HepG2 (cell line): ENCODE measurements around the gene STK32B. TPM values are rescaled to one million over a fixed set of nuclear protein-coding genes. Genes with fewer than 3 reads are reported as not detected.

Experiments used
- ATAC-seq: fragments of 200-7000 bp; cut with Tn5 transposase; 3 replicates; pipeline ENCODE4 v1.9.1; 2020; ENCODE audit warnings: mild to moderate bottlenecking, moderate library complexity
- BruUV-seq: library from RNA; stranded (reverse); fragments of 400-500 nt; replicated peaks from 2 replicates; lab custom pipeline; 2021; lab: Mats Ljungman, UMichigan
- CTCF ChIA-PET: fragments of 300-600 bp; formaldehyde crosslinking; extraction: SDS; loops from one replicate; lab custom pipeline; 2021; ENCODE audit warnings: low total read pairs, inconsistent platforms, low intra/inter-chr PET ratio; lab: Yijun Ruan, JAX
- POLR2A ChIA-PET: fragments of 350-600 bp; sonication (Branson Sonifier 250); formaldehyde crosslinking; loops from one replicate; lab custom pipeline; 2020; ENCODE audit warnings: antibody characterized with exemption, inconsistent platforms; lab: Yijun Ruan, JAX
- DNase-seq: peaks from one replicate; pipeline ENCODE4 v3.0.0-alpha.2; 2015; ENCODE audit warnings: low spot score
- FAIRE-seq: peaks from 3 replicates; lab custom pipeline; 2011; peaks lifted over from hg19 to GRCh38; lab: Jason Lieb, UNC
- H2AFZ ChIP-seq: one replicate; pipeline ENCODE4 v1.6.1; 2011; ENCODE audit warnings: low read length, inconsistent platforms
- H3K27ac ChIP-seq: fragments of 300-600 bp; 3 replicates; pipeline ENCODE4 v1.8.0; 2011; ENCODE audit warnings: mixed run types, mild to moderate bottlenecking, mixed read lengths, low read length, inconsistent platforms; ENCODE audit not compliant: insufficient read depth; ENCODE audit errors: extremely low read length
- H3K27me3 ChIP-seq, 2 experiments: fragments of 200-600 bp in 1 of 2; 2 replicates in 1 of 2; 3 replicates in 1 of 2; pipeline versions ENCODE4 v1.6.0 to v1.8.0; 2011; ENCODE audit warnings: low read length in 2 of 2, mild to moderate bottlenecking in 2 of 2, moderate library complexity in 2 of 2, inconsistent platforms in 1 of 2; ENCODE audit not compliant: insufficient read depth in 2 of 2, control insufficient read depth in 1 of 2
- H3K36me3 ChIP-seq, 2 experiments: fragments of 200-600 bp in 1 of 2; replicated peaks in 1 of 2; 2 replicates in 1 of 2; 3 replicates in 1 of 2; pipeline versions ENCODE4 v1.5.1 to v1.8.0; 2011; ENCODE audit warnings: low read length in 2 of 2, inconsistent platforms in 1 of 2; ENCODE audit not compliant: insufficient read depth in 2 of 2, control insufficient read depth in 1 of 2
- H3K4me1 ChIP-seq: 2 replicates; pipeline ENCODE4 v1.5.1; 2012; ENCODE audit warnings: low read length, inconsistent platforms; ENCODE audit not compliant: insufficient read depth
- H3K4me2 ChIP-seq: 2 replicates; pipeline ENCODE4 v1.6.0; 2011; ENCODE audit warnings: low read depth, low read length, inconsistent platforms
- H3K4me3 ChIP-seq, 3 experiments: fragments of 200-600 bp in 1 of 3; sonication (generic), shearing (Covaris generic) in 1 of 3; replicated peaks in 1 of 3; 2 replicates each; pipeline ENCODE4 v1.5.1; 2011 to 2016; ENCODE audit warnings: low read length in 3 of 3, inconsistent platforms in 2 of 3, low read depth in 2 of 3, mild to moderate bottlenecking in 2 of 3, control low read depth in 1 of 3, mixed read lengths in 1 of 3; ENCODE audit not compliant: insufficient read depth in 1 of 3
- H3K79me2 ChIP-seq: one replicate; pipeline ENCODE4 v1.6.1; 2011; ENCODE audit warnings: low read length, inconsistent platforms; ENCODE audit not compliant: insufficient read depth
- H3K9ac ChIP-seq: 2 replicates; pipeline ENCODE4 v1.6.0; 2011; ENCODE audit warnings: mild to moderate bottlenecking, low read depth, low read length, inconsistent platforms; ENCODE audit not compliant: insufficient read depth
- H3K9me3 ChIP-seq: 2 replicates; pipeline ENCODE4 v1.5.1; 2012; ENCODE audit warnings: mild to moderate bottlenecking, low read length
- H4K20me1 ChIP-seq: 2 replicates; pipeline ENCODE4 v1.6.0; 2011; ENCODE audit warnings: inconsistent platforms, mild to moderate bottlenecking, low read length, moderate library complexity; ENCODE audit not compliant: insufficient read depth
- ATF1 ChIP-seq: IDR thresholded peaks from 2 replicates; pipeline ENCODE4 v1.6.1; 2016; ENCODE audit warnings: mild to moderate bottlenecking, control low read depth
- ATF7 ChIP-seq, 2 experiments: fragments of 450-650 bp in 1 of 2; sonication (generic) in 1 of 2; formaldehyde crosslinking in 1 of 2; IDR thresholded peaks; 2 replicates each; pipeline versions ENCODE4 v1.4.0 to v1.6.1; 2016 to 2020; ENCODE audit warnings: antibody characterized with exemption in 1 of 2, mild to moderate bottlenecking in 1 of 2, missing genetic modification reagents in 1 of 2
- CBFB ChIP-seq: sonication (generic); formaldehyde crosslinking; IDR thresholded peaks from 2 replicates; pipeline ENCODE4 v1.4.0; 2020; ENCODE audit warnings: missing genetic modification reagents
- CENPBD1 ChIP-seq: sonication (generic); formaldehyde crosslinking; IDR thresholded peaks from 2 replicates; pipeline ENCODE4 v1.8.0; 2022; ENCODE audit warnings: missing genetic modification reagents, low read depth, mild to moderate bottlenecking, borderline replicate concordance
- HOXA3 ChIP-seq: sonication (generic); formaldehyde crosslinking; IDR thresholded peaks from 2 replicates; pipeline ENCODE4 v1.5.0; 2020; ENCODE audit warnings: missing genetic modification reagents
- KLF13 ChIP-seq: sonication (generic); formaldehyde crosslinking; IDR thresholded peaks from 2 replicates; pipeline ENCODE4 v1.4.0; 2020; ENCODE audit warnings: mild to moderate bottlenecking, missing genetic modification reagents
- NR0B2 ChIP-seq: sonication (generic); formaldehyde crosslinking; IDR thresholded peaks from 2 replicates; pipeline ENCODE4 v1.4.0; 2020; ENCODE audit warnings: mild to moderate bottlenecking, missing genetic modification reagents
- NRL ChIP-seq: sonication (generic); formaldehyde crosslinking; IDR thresholded peaks from 2 replicates; pipeline ENCODE4 v1.5.0; 2020; ENCODE audit warnings: missing genetic modification reagents, mild to moderate bottlenecking, moderate library complexity, borderline replicate concordance
- ONECUT2 ChIP-seq: sonication (generic); formaldehyde crosslinking; IDR thresholded peaks from 2 replicates; pipeline ENCODE4 v1.4.0; 2020; ENCODE audit warnings: missing genetic modification reagents
- SPEN ChIP-seq: sonication (generic); formaldehyde crosslinking; IDR thresholded peaks from 2 replicates; pipeline ENCODE4 v1.5.1; 2020; ENCODE audit warnings: low read depth, mild to moderate bottlenecking, missing genetic modification reagents
- TMF1 ChIP-seq: sonication (generic); formaldehyde crosslinking; IDR thresholded peaks from 2 replicates; pipeline ENCODE4 v1.8.1; 2022; ENCODE audit warnings: low read depth, missing genetic modification reagents
- ZFP90 ChIP-seq: sonication (generic); formaldehyde crosslinking; IDR thresholded peaks from 2 replicates; pipeline ENCODE4 v1.8.0; 2022; ENCODE audit warnings: missing genetic modification reagents, mild to moderate bottlenecking, inconsistent platforms, borderline replicate concordance
- ZFY ChIP-seq: sonication (generic); formaldehyde crosslinking; IDR thresholded peaks from 2 replicates; pipeline ENCODE4 v1.4.0; 2020; ENCODE audit warnings: missing genetic modification reagents
- ZMYM4 ChIP-seq: sonication (generic); formaldehyde crosslinking; IDR thresholded peaks from 2 replicates; pipeline ENCODE4 v1.8.1; 2023; ENCODE audit warnings: mild to moderate bottlenecking, missing genetic modification reagents
- ZNF207 ChIP-seq: fragments of 450-650 bp; IDR thresholded peaks from 2 replicates; pipeline ENCODE4 v1.6.1; 2016; ENCODE audit warnings: antibody characterized with exemption, borderline replicate concordance
- WGBS: methylation state at CpG from one replicate; pipeline ENCODE4 v1.1.6; 2017; ENCODE audit warnings: low lambda C conversion rate; 5-methylcytosine and 5-hydroxymethylcytosine counted together
- in situ Hi-C: cut with HindIII; loops from 2 replicates; pipeline ENCODE4 v1.10.0; 2017; ENCODE audit warnings: low pct_unique_long_range_greater_than_20kb; ENCODE audit not compliant: extremely low pct_ligation_motif_present
- intact Hi-C: fragments of 100-400 bp; cut with micrococcal nuclease; formaldehyde crosslinking; loops from one replicate; pipeline ENCODE4 v1.10.0; 2022; ENCODE audit not compliant: unreplicated experiment
- polyA plus RNA-seq, 8 experiments: library from polyadenylated mRNA; depleted of rRNA in 3 of 8; stranded (reverse) in 7 of 8; unstranded in 1 of 8; fragments of >200 nt; fragmentation: Illumina TruSeq in 4 of 8; extraction: Trizol in 4 of 8; gene quantifications; 2 replicates each; pipeline versions ENCODE4 v1.2.1 to v1.2.3, GENCODE V29; 2011 to 2016; ENCODE audit warnings: low read depth in 4 of 8, missing spikeins in 1 of 8, mixed read lengths in 1 of 8; ENCODE audit not compliant: insufficient read depth in 1 of 8
- total RNA-seq, 5 experiments: library from RNA; depleted of rRNA; stranded (reverse); fragments of >200 nt; fragmentation: Illumina TruSeq; extraction: Trizol; gene quantifications; 2 replicates each; pipeline ENCODE4 v1.2.3, GENCODE V29; 2016; ENCODE audit warnings: low read depth in 1 of 5

The STK32B gene
- total and polyA plus RNA-seq, 2 of the 13 experiments (the other 11 are each of a cell fraction or from before 2014, with no cell fraction given), result not detected

GRCh38 chr4:5379895-5380294 is 328.6 kb downstream of the STK32B start:
- Histone ChIP-seq H3K9ac (no peak overlapping the region), H3K27me3 (no peaks in the 10 kb centered on the region; a peak in 1 of 5 replicates), H3K4me2 (no peak overlapping the region), H3K79me2 (no peaks in the 10 kb centered on the region), H3K27ac (no peak overlapping the region), H3K4me1 (no peaks in the 10 kb centered on the region), H3K4me3 (no peak overlapping the region), H3K36me3 (no peaks in the 10 kb centered on the region), H2AFZ (no peak overlapping the region), H3K9me3 (no peaks in the 10 kb centered on the region), H4K20me1 (no peaks in the 10 kb centered on the region)
- in situ Hi-C loops, result no loop called here
- ChIA-PET CTCF (no interaction called here), POLR2A (no interaction called here)
- BruUV-seq, result no TSS peak
- intact Hi-C loops, result no loop called here
- FAIRE-seq, result no peak
- no peak for ATAC-seq
- DNase-seq, result no peak
- TF ChIP-seq ZMYM4 (CRISPR knock-in tag), result no peak
- TF ChIP-seq KLF13, result no peak
- no peak for TF ChIP-seq CBFB (CRISPR knock-in tag)
- TF ChIP-seq SPEN (CRISPR knock-in tag), result no peak
- no peak for TF ChIP-seq TMF1
- TF ChIP-seq ATF7 (IDR thresholded peaks at IDR 0.05), result no peak
- TF ChIP-seq ATF7 (CRISPR knock-in tag; IDR thresholded peaks at IDR 0.05), result no peak
- no peak for TF ChIP-seq ZNF207
- no peak for TF ChIP-seq ONECUT2 (CRISPR knock-in tag)
- no peak for TF ChIP-seq CENPBD1 (CRISPR knock-in tag)
- no peak for TF ChIP-seq ZFY
- no peak for TF ChIP-seq HOXA3 (CRISPR knock-in tag)
- no peak for TF ChIP-seq NRL (CRISPR knock-in tag)
- TF ChIP-seq ZFP90 (CRISPR knock-in tag), result no peak
- no peak for TF ChIP-seq NR0B2
- no peak for TF ChIP-seq ATF1 (CRISPR knock-in tag)
- WGBS, result 14% methylated on average over 4 of the region's 6 CpGs
